Heart left ventricle (tissue), 16 donors: ENCODE measurements around the gene ACOXL. TPM values are rescaled to one million over a fixed set of nuclear protein-coding genes. Genes with fewer than 3 reads are reported as not detected.

Experiments
- ATAC-seq, 4 donors: fragments of 200-7000 bp; cut with Tn5 transposase; one replicate each; pipeline ENCODE4 v1.9.1; 2020 to 2022; ENCODE audit warnings: moderate library complexity in 4 of 4, mild to moderate bottlenecking in 3 of 4, moderate number of reproducible peaks in 1 of 4
- DNase-seq, 5 donors: peaks; one replicate each; pipeline ENCODE4 v3.0.0-alpha.2; 2020
- H3K27ac ChIP-seq, 12 donors: fragments of 200-600 bp; sonication (generic) in 4 of 12; one replicate each; pipeline versions ENCODE4 v1.5.0 to v1.8.0; 2016 to 2022; ENCODE audit warnings: mild to moderate bottlenecking in 2 of 12
- H3K27me3 ChIP-seq, 9 donors: fragments of 200-600 bp; sonication (generic) in 2 of 9; one replicate each; pipeline versions ENCODE4 v1.5.1 to v1.8.0; 2016 to 2022; ENCODE audit warnings: mild to moderate bottlenecking in 3 of 9
- H3K36me3 ChIP-seq, 9 donors: fragments of 200-600 bp; sonication (generic) in 2 of 9; one replicate each; pipeline versions ENCODE4 v1.5.0 to v1.8.0; 2018 to 2022; ENCODE audit warnings: mild to moderate bottlenecking in 2 of 9
- H3K4me1 ChIP-seq, 12 donors: fragments of 200-600 bp; sonication (generic) in 4 of 12; one replicate each; pipeline versions ENCODE4 v1.5.0 to v1.8.0; 2016 to 2022; ENCODE audit warnings: mild to moderate bottlenecking in 3 of 12
- H3K4me3 ChIP-seq, 12 donors: fragments of 200-600 bp; sonication (generic) in 4 of 12; one replicate each; pipeline versions ENCODE4 v1.5.0 to v1.8.0; 2017 to 2022; ENCODE audit warnings: mild to moderate bottlenecking in 9 of 12, moderate library complexity in 4 of 12
- H3K9me3 ChIP-seq, 12 donors: fragments of 200-600 bp; sonication (generic) in 4 of 12; one replicate each; pipeline versions ENCODE4 v1.5.0 to v1.8.0; 2016 to 2022; ENCODE audit warnings: mild to moderate bottlenecking in 1 of 12
- POLR2A ChIP-seq, 2 donors: fragments of 450-650 bp; IDR thresholded peaks; one replicate each; pipeline ENCODE4 v1.6.1; 2017; ENCODE audit warnings: antibody characterized with exemption in 2 of 2, mild to moderate bottlenecking in 2 of 2, moderate library complexity in 2 of 2
- WGBS, 4 donors: extraction: QIAGEN DNeasy Blood & Tissue Kit in 2 of 4; methylation state at CpG; one replicate each; pipeline versions ENCODE4 v1.1.5 to v1.1.7; 2013 to 2018; 5-methylcytosine and 5-hydroxymethylcytosine counted together
- intact Hi-C, 10 donors: fragments of 100-400 bp; cut with DNase I; formaldehyde crosslinking; loops; one replicate each; pipeline versions ENCODE4 v1.11.1 to v1.14.2; 2022
- polyA plus RNA-seq, 2 donors: library from polyadenylated mRNA; stranded (reverse); fragments of 200-250 nt; gene quantifications; one replicate each; pipeline ENCODE4 v1.2.3, GENCODE V29; 2013
- total RNA-seq, 9 donors: library from RNA; depleted of rRNA in 2 of 9; stranded (reverse); fragments of >200 nt in 2 of 9; fragmentation: NEBNext Ultra II Directional in 3 of 9; extraction: Animal tissue kit (Norgen Biotek cat#: 25700) in 3 of 9; gene quantifications; one replicate each; pipeline versions ENCODE4 v1.1.0 to v1.2.4, GENCODE V29; 2016 to 2023
- TF ChIP-seq, protein P1 (sequence below), 12 donors: fragments of 200-600 bp; sonication (generic) in 4 of 12; IDR thresholded peaks; one replicate each; pipeline versions ENCODE4 v1.5.0 to v1.8.0; 2018 to 2022; ENCODE audit warnings: antibody characterized with exemption in 12 of 12, mild to moderate bottlenecking in 5 of 12
- donor health status: ischemic (EF 13 %, LVEDD 7.1; RV severe dilation, severe dysfunction).
- donor health status: healthy with polysubstance abuse.
- donor health status: DM: no; HTN: yes; CAD: no.
- donor health status: DM: no; HTN: no; CAD: no.
- donor health status: ischemic (EF 25% LVEDD 6.9; RV normal size, moderate dysfunction).
- donor health status: ischemic (EF 25% LVEDD 5.7; RV mildly dilated, moderate dysfunction).
- donor health status: healthy.
- donor health status: DM: yes; HTN: yes; CAD: no.
- donor health status: ischemic (EF 35%, LVEDD 5.7; RV mildly dilated, moderate dysfunction).
- donor health status: nonischemic (EF 11% LVEDD 7.7; RV severe dilation, severe dysfunction).
- donor health status: DM: yes; HTN: yes; CAD: no.
- donor health status: PGD.
- donor health status: ischemic (EF 29% LVEDD 5.4; RV normal size, mild dysfunction).
- donor health status: nonischemic (EF 23%, LVEDD 6.1; RV moderate dilation, normal function).

The ACOXL gene
- total and polyA plus RNA-seq, 11 donors: 0.25 TPM; not detected in 10

DNA sequence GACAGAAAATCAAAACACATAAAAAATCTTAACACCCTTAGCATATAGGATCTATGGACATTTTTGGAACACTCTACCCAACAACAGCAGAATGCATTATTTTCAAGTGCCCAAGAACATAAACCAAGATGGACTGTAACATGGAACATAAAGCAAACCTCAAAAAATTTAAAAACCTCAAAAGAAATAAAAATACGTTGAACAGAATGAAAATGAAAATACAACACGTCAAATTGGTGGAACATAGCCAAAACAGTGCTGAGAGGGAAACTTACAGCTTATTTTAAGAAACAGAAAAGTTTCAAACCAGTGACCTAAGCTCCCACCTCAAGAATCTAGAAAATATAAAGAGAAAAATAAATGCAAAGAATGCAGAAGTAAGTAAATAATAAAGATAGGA lies 330.0 kb downstream of the ACOXL start:
- Histone ChIP-seq H3K4me1 (no peaks in the 10 kb centered on the region), H3K36me3 (no peaks in the 10 kb centered on the region), H3K4me3 (no peak overlapping the region), H3K27ac (no peak overlapping the region), H3K9me3 (peaks cover 0 to 13% (median 0%) of the 10 kb centered on the region in 12 donors), H3K27me3 (no peaks in the 10 kb centered on the region)
- TF ChIP-seq, protein P1, sequence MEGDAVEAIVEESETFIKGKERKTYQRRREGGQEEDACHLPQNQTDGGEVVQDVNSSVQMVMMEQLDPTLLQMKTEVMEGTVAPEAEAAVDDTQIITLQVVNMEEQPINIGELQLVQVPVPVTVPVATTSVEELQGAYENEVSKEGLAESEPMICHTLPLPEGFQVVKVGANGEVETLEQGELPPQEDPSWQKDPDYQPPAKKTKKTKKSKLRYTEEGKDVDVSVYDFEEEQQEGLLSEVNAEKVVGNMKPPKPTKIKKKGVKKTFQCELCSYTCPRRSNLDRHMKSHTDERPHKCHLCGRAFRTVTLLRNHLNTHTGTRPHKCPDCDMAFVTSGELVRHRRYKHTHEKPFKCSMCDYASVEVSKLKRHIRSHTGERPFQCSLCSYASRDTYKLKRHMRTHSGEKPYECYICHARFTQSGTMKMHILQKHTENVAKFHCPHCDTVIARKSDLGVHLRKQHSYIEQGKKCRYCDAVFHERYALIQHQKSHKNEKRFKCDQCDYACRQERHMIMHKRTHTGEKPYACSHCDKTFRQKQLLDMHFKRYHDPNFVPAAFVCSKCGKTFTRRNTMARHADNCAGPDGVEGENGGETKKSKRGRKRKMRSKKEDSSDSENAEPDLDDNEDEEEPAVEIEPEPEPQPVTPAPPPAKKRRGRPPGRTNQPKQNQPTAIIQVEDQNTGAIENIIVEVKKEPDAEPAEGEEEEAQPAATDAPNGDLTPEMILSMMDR (IDR thresholded peaks at IDR 0.05): no peak
- no peak for TF ChIP-seq POLR2A (IDR thresholded peaks at IDR 0.05)
- no peak for ATAC-seq
- intact Hi-C loops: no loop called here
- DNase-seq: no peak
- 44 to 64% (median 61%) methylated on average over 2 of the region's 2 CpGs for WGBS, 4 donors

GRCh38 chr2:111066062-111066593 lies 333.8 kb downstream of the ACOXL start:
- no peak for TF ChIP-seq POLR2A (IDR thresholded peaks at IDR 0.05)
- 83 to 87% (median 84%) methylated on average over 2 of the region's 2 CpGs for WGBS, 4 donors
- H3K27me3 ChIP-seq: no peaks in the 10 kb centered on the region
- no peak overlapping the region for H3K4me3 ChIP-seq
- DNase-seq: no peak
- peaks cover 0 to 1% (median 0%) of the 10 kb centered on the region in 12 donors for H3K9me3 ChIP-seq
- H3K27ac ChIP-seq: no peak overlapping the region
- no peaks in the 10 kb centered on the region for H3K36me3 ChIP-seq
- ATAC-seq: no peak
- peaks cover 0 to 2% (median 0%) of the 10 kb centered on the region in 12 donors for H3K4me1 ChIP-seq
- intact Hi-C loops: no loop called here

DNA sequence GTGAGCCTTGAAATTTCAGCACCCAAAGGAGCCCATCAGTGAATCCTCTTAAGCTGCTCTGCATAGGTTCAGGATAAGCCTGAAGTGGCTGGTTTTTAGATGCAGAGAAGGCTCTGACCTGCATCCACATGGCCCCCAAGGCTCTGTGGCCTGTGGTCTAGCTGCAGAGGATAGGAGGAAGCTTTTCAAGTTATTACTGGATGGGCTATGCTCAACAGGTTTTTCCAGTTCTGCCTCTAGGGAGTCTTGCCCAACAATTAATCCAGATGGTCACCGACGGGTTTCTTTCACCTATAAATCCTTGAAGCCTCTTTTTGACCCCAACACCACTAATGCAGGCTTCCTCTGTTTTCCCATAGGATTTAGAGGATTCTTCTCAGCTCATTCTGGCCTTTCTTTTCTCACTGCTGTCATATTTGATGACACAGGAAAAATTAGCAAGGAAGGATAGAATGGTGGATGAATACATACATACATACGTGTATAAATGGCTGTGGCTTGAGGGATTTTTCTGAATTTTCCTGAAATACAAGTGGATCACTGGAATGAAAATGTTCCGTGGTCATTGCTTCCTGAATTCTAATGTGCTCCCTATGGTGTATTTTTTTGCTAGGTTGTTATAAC lies 336.2 kb downstream of the ACOXL start:
- H3K9me3 ChIP-seq: no peaks in the 10 kb centered on the region
- H3K27me3 ChIP-seq: no peaks in the 10 kb centered on the region
- no peak for DNase-seq
- no peaks in the 10 kb centered on the region for H3K36me3 ChIP-seq
- no peak overlapping the region for H3K27ac ChIP-seq
- no peak for TF ChIP-seq POLR2A (IDR thresholded peaks at IDR 0.05)
- TF ChIP-seq, protein P1 (IDR thresholded peaks at IDR 0.05): no peak
- H3K4me3 ChIP-seq: no peak overlapping the region
- ATAC-seq: no peak
- peaks cover 0 to 16% (median 4%) of the 10 kb centered on the region in 12 donors for H3K4me1 ChIP-seq
- WGBS, 4 donors: 67 to 81% (median 77%) methylated on average over 4 of the region's 4 CpGs
- intact Hi-C loops: no loop called here

DNA sequence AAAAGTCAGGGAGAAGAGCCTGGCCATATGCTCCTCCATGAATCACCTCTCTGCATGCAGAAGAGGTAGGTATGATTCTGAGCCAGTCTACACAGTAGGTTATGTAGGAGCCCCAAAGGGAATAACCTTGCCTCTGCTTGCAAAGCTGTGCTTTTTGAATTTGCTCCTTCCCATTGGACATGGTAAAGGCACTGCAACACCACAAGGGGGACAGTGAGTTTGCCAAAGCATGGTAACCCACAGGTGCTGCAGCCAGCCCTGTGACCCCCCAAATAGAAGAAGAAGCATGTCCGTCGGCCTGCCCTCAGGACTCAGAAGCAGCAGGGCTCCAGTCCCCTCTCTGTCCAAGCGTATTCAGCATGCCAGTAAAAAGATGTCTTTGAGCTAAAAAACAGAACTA lies 337.3 kb downstream of the ACOXL start:
- peaks cover 0 to 11% (median 4%) of the 10 kb centered on the region in 12 donors for H3K9me3 ChIP-seq
- no peaks in the 10 kb centered on the region for H3K27me3 ChIP-seq
- H3K27ac ChIP-seq: no peak overlapping the region
- H3K4me1 ChIP-seq: peaks cover 0 to 16% (median 4%) of the 10 kb centered on the region in 12 donors
- 90 to 97% (median 94%) methylated on average over 3 of the region's 3 CpGs for WGBS, 4 donors
- H3K36me3 ChIP-seq: no peaks in the 10 kb centered on the region
- ATAC-seq (no peak), DNase-seq (no peak)
- TF ChIP-seq, protein P1 (IDR thresholded peaks at IDR 0.05): no peak
- no peak for TF ChIP-seq POLR2A (IDR thresholded peaks at IDR 0.05)
- intact Hi-C loops: no loop called here
- no peak overlapping the region for H3K4me3 ChIP-seq
